ENCODE data around the gene TRIM66.

The TRIM66 gene

GRCh38 chr11:8608652-8609051 is 73.8 kb downstream of the TRIM66 start:
- TF ChIP-seq GATA1 (IDR thresholded peaks at IDR 0.05; ENCODE audit: low read depth, low read length) (no peak), POLR2A (IDR thresholded peaks at IDR 0.05; ENCODE audit: low read length) (no peak)
- peak in 1 of 2 experiments; percentile 8 for DNase-seq

GRCh38 chr11:8605971-8606563 is 76.4 kb downstream of the TRIM66 start:
- DNase-seq, result no peak

GRCh38 chr11:8604078-8604723 is 78.3 kb downstream of the TRIM66 start:
- DNase-seq, result peak; percentile 48 to 75

More at GRCh38 chr11:8605971-8606563, 76.4 kb downstream of the TRIM66 start:
- no peak for TF ChIP-seq POLR2A (IDR thresholded peaks at IDR 0.05; ENCODE audit: low read length)
- TF ChIP-seq GATA1 (IDR thresholded peaks at IDR 0.05; ENCODE audit: low read depth, low read length), result no peak

GRCh38 chr11:8603696-8604077 is 78.8 kb downstream of the TRIM66 start:
- no peak for DNase-seq
- TF ChIP-seq GATA1 (IDR thresholded peaks at IDR 0.05; ENCODE audit: low read depth, low read length) (no peak), POLR2A (IDR thresholded peaks at IDR 0.05; ENCODE audit: low read length) (no peak)

More at GRCh38 chr11:8604078-8604723, 78.3 kb downstream of the TRIM66 start:
- no peak for TF ChIP-seq GATA1 (IDR thresholded peaks at IDR 0.05; ENCODE audit: low read depth, low read length)
- no peak for TF ChIP-seq POLR2A (IDR thresholded peaks at IDR 0.05; ENCODE audit: low read length)

- DNase-seq, result no peak
- TF ChIP-seq POLR2A (IDR thresholded peaks at IDR 0.05; ENCODE audit: low read length), result no peak
- no peak for TF ChIP-seq GATA1 (IDR thresholded peaks at IDR 0.05; ENCODE audit: low read depth, low read length)
These were observed 80.9 kb downstream of the TRIM66 start for GRCh38 chr11:8601376-8602133.

GRCh38 chr11:8598506-8598905 is 84.0 kb downstream of the TRIM66 start:
- no peak for DNase-seq
- TF ChIP-seq GATA1 (IDR thresholded peaks at IDR 0.05; ENCODE audit: low read depth, low read length) (no peak), POLR2A (IDR thresholded peaks at IDR 0.05; ENCODE audit: low read length) (no peak)

- DNase-seq, result no peak
- TF ChIP-seq GATA1 (IDR thresholded peaks at IDR 0.05; ENCODE audit: low read depth, low read length) (no peak), POLR2A (IDR thresholded peaks at IDR 0.05; ENCODE audit: low read length) (no peak)
These were observed 85.3 kb downstream of the TRIM66 start for GRCh38 chr11:8597182-8597581.

- DNase-seq, result no peak
- no peak for TF ChIP-seq GATA1 (IDR thresholded peaks at IDR 0.05; ENCODE audit: low read depth, low read length)
- TF ChIP-seq POLR2A (IDR thresholded peaks at IDR 0.05; ENCODE audit: low read length), result no peak
These were observed 85.9 kb downstream of the TRIM66 start for GRCh38 chr11:8596504-8597046.

- TF ChIP-seq GATA1 (IDR thresholded peaks at IDR 0.05; ENCODE audit: low read depth, low read length) (no peak), POLR2A (IDR thresholded peaks at IDR 0.05; ENCODE audit: low read length) (no peak)
- peak; percentile 10 to 21 for DNase-seq
These were observed 88.2 kb downstream of the TRIM66 start, which contains the start of gene STK33 for GRCh38 chr11:8593935-8594909. TSS of gene STK33 (minus strand) at chr11:8594228. CDS start at chr11:8474905, 119,323 bp downstream.

- DNase-seq, result no peak
- TF ChIP-seq GATA1 (IDR thresholded peaks at IDR 0.05; ENCODE audit: low read depth, low read length) (no peak), POLR2A (IDR thresholded peaks at IDR 0.05; ENCODE audit: low read length) (no peak)
These were observed 89.0 kb downstream of the TRIM66 start for GRCh38 chr11:8593455-8593854.

GRCh38 chr11:8587915-8588314 is 94.5 kb downstream of the TRIM66 start:
- TF ChIP-seq GATA1 (IDR thresholded peaks at IDR 0.05; ENCODE audit: low read depth, low read length) (no peak), POLR2A (IDR thresholded peaks at IDR 0.05; ENCODE audit: low read length) (no peak)
- no peak for DNase-seq

GRCh38 chr11:8586805-8587204 is 95.7 kb downstream of the TRIM66 start:
- no peak for DNase-seq
- TF ChIP-seq POLR2A (IDR thresholded peaks at IDR 0.05; ENCODE audit: low read length) (no peak), GATA1 (IDR thresholded peaks at IDR 0.05; ENCODE audit: low read depth, low read length) (no peak)

- DNase-seq, result no peak
- TF ChIP-seq POLR2A (IDR thresholded peaks at IDR 0.05; ENCODE audit: low read length) (no peak), GATA1 (IDR thresholded peaks at IDR 0.05; ENCODE audit: low read depth, low read length) (no peak)
These were observed 96.3 kb downstream of the TRIM66 start for GRCh38 chr11:8586184-8586583.
